T follicular helper cell (primary cell): ENCODE results near the gene TLE1.

Experiments
- DNase-seq: peaks from one replicate; pipeline ENCODE4 v3.0.0-alpha.2; 2020; ENCODE audit warnings: low read depth

TLE1 gene

DNA sequence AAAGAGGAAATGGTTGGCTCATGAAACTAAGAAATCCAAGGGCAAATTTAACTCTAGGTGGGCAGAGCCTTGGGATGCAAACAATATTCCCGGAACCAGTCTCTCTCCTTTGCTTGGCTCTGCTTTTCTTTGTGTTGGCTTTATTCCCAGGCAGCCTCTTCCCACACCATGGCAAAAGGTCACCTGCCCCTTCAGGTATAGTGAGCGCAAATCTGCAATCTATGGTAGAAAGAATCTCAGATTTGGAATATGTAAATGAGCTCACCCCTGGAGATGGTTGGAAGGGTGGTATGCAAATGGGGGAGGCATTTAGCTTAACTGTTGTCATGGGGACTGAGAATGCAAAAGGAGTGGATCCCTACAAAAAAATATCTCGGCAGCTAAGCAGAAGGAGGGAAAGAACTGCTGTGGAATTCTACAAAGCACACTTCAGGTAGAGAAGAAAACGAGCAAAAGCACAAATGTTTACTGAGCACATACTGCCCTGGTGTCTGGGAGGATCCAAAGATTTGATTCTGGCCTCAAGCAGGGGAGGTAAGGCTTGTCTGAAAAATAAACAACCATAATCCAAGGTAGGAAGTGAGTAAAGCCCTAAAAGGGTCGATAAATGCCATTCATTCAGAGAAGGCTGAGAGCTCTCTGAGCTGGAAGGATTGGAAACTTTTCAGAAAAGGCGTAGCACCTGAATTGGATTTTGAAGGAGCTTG, 139.7 kb downstream of the TLE1 start:
- DNase-seq: no peak

DNA sequence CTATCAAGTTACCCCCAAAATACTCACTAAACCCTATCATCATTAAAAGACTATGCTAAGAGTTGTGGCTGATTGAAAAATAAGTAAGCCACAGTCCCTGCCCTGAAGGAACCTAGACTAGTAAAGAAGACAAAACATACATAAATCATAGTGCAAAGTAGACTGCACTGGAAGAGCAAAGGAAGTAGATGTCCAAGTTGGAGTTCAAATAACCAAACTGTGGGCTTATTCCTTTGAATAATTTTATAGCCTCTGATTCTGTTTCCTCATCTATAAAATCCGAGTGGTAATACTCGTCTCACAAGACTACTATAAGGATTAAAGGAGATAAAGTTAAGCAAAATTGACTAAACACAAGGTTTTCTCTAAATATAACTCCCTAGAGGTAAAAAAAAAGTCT, 140.4 kb downstream of the TLE1 start:
- DNase-seq: no peak

DNA sequence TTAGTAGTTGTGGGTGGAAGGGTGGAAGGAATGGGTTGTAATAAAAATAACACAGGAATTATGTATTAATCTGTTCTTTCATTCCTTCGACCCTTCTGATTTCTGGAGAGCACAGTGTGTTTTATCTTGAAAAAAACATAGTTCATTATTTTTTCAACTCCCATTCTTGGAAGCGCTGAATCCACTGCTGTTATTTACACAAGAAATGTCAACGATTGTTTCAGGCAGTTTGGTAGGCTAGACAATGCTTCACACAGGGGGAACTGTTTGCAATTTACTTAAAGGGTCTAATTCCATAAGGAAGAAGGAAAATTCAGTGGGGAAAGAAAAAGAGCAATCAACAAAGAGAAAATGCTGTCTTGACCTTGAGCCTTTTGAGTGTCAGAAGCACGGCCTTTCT, 142.9 kb downstream of the TLE1 start:
- no peak for DNase-seq

DNA sequence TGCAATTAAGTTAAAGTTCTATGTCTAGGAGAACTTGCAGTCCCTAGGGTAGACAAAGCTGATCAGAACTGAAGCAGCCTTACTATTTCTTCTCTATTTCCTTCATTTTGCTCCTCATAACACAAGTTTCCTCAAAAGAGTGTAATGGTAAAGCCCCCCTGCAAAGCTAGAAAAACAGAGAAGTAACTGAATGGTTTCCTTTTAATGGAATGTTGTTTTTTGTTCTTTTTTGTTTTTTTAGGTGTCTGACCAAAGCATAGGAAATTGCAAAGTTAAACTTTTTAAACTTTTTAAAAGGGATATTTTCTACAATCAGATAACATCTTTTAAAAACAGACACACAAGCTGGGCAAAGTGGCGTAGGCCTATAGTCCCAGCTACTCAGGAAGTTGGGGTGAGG, 145.7 kb downstream of the TLE1 start:
- DNase-seq: no peak

DNA sequence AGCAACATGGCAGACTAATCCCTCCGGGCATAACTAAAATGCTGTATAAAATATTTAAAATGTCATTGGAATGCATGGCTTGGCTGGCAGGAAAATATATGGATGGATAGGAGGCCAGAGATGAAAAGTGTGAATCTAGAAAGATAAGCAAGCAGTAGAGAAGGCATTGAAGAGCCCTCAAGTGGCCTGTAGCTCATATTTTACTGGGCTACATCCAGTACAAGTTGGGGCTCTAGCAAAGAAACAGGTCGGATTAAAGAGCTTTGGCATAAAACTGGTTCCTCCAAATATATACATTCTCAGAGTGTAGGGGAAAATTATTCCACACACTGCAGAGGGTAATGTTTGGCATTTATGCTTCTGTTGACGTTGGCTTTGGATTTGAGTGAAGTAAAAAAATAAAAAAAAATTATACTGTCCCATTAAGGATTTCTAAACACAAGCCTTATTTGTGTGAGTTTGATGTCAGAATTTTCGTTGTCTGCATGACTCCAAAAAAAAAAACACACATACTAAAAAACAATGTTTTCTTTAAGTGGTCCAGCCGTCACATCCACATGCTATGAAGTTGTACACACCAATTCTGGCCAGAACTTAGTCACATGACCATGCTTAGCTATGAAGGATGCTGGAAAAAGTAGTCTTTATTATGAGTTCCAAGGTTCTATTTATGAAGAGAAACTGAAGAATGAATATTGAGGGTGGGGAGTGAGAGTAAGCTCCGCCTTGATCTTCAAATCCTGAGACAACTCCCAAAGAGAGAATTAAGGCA, 147.0 kb downstream of the TLE1 start:
- no peak for DNase-seq

DNA sequence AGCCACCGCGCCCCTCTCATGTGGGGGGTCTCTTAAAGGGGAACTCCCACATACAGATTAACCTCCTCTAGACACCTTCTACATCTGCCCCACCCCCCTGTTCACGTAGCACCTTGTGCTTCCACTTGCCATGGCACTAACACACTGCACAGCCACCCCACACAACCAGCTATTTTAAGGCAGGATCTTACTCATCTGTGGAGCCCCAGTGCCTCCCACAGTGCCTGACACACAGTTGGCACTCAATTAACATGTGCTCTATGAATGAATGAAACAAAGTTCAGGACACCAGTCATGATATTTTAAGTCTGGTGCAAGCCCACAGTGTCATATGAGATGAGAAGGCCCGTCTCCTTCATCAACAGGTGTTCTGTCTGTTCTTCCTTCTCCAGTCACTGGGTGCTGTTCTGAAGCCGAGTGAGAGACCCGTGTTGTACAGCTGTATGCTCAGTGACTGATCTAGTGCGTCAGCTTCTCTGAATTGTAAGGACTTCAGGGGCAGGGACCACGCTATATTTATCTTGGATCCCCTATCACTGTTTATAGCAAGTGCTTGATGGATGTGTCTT, 149.1 kb downstream of the TLE1 start:
- no peak for DNase-seq

DNA sequence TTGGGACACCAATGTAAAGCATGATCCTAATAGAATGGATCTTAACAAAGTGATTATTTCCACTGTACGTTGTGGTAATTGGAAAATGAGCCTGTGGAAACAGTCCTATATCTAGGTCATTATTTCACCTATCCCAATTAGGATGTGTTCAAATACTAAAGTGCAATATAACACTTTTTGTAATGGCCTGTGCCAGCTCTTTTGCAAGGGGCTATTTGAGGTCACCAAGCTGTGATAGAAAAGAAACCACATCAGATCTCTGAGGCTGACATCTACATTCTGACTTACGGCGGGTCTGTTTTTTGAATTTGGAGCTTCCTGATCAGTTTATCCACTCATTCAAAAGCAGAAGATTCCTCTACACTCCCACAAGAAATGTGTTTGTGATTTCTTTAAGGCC, 150.0 kb downstream of the TLE1 start:
- DNase-seq: no peak

DNA sequence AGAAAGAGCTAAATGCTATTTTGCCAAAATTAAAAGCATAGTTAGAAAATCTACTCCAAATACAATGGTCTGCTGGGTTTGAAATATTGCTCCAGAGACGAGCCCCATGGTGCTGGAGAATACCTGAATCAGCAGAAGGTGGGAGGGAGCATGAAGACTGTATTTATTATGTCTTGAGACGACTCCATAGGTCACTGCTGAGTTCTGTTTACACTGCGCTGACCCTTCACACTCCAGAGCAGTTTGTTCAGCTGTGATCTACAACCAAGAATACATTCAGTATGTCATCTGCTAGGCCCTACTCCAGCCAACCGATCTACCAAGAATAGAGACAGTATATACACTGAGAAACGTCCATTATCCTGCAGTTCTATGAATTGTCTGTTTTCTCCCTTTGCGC, 150.5 kb downstream of the TLE1 start:
- no peak for DNase-seq

DNA sequence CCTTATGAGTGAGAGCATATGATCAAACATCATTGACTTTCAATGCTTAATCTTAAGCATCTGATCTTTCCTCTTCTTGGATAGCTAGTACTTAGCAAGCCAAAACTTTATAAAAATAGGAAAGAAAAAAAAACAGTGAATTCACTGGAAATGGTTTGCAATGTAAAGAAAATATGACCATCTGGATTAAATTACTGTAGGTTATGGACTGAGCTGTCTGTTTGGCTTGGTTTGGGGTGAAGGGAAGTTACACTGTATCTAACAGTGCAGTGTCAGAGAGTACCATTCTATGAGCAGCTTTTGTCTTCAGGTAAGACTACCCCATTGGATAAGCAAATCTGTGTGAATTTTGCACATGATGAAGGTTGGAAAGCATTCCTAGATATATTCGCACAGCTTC, 151.4 kb downstream of the TLE1 start:
- DNase-seq: no peak

DNA sequence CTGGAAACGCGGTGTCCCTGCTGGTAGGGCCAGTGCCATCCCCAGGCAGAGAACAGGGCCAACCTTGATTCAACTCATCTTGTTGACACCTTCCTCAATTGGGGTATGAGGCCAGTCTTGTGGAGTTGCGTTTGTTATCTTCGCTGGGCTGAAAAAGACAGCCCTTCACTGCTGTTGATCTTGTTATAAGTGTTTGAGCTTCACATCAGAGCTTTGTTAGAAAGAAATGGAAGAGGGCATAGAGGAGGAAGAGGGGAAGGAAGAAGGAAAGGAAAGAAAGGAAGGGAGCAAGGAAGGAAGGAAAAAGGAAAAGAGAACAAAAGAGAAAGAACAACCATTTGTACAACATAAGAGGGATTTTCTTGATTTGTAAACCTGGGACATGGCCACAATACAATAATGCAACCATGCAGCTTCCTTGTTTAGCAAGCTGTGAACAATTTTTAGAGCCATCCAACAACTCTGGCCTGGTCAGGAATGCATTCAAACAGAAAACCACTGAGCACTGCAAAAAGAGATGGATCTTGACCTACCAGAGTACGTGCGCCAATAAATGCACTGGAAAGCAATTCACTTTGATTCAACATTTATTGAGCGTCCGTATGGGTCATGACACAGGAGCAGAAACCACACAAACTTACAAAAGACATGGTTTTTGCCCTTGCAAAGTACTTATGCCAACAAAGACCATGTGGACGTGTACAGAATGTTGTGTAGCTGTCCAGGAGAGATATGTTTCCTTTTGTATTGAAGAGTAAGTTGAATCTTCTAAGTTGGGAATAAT, 152.9 kb downstream of the TLE1 start:
- no peak for DNase-seq

DNA sequence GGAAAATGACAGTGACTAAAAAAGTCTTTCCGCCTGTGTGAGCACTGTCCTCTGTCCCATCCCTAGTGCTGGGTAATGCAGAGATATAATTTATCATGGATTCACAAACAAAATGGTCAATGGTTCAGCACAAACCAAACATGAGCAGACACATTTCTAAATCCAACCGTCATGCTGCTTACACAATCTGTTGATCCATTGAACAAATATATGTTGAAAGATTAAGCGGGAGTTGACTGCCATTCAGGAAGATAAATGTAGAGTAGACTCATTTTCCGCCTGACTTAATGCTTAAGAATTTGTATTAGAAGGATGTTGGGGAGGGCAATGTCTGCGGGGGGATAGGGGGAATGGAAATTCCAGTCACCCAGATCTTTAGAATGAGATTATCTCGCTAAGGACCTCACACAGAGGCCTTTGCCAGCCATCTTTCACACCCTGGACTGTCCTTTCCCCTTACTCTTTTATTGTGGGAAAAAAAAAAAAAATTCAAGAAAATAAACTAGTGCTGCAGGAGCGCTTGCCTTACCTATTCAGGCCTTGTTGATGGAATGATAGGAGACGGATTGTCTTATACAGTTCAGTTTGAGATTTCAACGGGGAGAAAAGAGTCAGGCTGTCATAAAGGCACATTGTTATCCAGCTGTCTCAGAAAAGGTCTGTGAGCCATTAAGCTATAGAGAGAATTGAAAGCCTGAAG, 153.7 kb downstream of the TLE1 start:
- DNase-seq: no peak

DNA sequence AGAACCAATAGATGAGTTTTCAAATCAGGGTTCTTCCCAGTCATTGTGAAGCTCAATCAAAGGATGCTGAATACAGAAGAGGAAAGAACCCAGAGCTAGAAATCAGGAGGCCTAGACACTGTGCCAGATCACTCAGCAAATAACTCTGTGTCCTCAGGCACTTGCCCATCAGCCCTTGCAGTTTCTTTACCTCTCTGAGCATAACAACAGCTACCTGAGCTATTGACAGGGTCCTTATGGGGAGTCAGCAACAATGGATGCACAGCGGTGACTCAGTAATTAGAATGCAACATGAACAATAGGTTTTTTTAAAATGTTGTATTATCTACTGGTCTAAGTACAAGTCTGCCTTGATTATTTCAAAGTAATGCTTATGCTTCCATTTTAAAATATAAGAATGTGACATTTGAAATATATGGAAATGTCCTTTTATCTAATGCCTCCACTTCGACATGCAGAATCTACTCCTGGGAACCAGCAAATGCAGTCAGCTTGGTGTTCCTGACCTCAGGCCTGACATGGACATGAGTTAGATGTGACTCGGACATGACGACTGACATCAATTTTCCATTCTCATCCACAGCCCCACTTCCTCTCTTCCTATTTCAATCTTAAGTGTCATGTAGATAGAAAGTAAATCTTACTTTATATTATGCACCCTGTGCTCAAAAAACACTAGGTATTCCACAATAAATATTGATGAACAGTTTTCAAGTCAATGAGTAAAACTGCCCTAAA, 155.0 kb downstream of the TLE1 start:
- DNase-seq: no peak
